Tibial nerve (tissue), 4 donors: ENCODE data around the gene NRBF2.

ENCODE experiments used
- EP300 ChIP-seq, 2 donors: sonication (generic); formaldehyde crosslinking; IDR thresholded peaks; one replicate each; pipeline ENCODE4 v1.6.1; 2017; ENCODE audit warnings: antibody characterized with exemption in 2 of 2, mild to moderate bottlenecking in 1 of 2
- POLR2A ChIP-seq, 2 donors: fragments of 450-650 bp; IDR thresholded peaks; one replicate each; pipeline ENCODE4 v1.6.1; 2017; ENCODE audit warnings: antibody characterized with exemption in 2 of 2, mild to moderate bottlenecking in 2 of 2, moderate library complexity in 2 of 2
- TF ChIP-seq, protein P1 (sequence below), 5 experiments: fragments of 200-600 bp in 3 of 5; fragments of 450-650 bp in 2 of 5; sonication (generic) in 3 of 5; IDR thresholded peaks; one replicate each; pipeline ENCODE4 v1.5.1; 2016 to 2019; ENCODE audit warnings: antibody characterized with exemption in 5 of 5, mild to moderate bottlenecking in 3 of 5, moderate library complexity in 2 of 5

GRCh38 chr10:63200431-63200830, 67.3 kb downstream of the NRBF2 start:
- TF ChIP-seq POLR2A (IDR thresholded peaks at IDR 0.05) (no peak), EP300 (IDR thresholded peaks at IDR 0.05) (no peak)
- TF ChIP-seq, protein P1, sequence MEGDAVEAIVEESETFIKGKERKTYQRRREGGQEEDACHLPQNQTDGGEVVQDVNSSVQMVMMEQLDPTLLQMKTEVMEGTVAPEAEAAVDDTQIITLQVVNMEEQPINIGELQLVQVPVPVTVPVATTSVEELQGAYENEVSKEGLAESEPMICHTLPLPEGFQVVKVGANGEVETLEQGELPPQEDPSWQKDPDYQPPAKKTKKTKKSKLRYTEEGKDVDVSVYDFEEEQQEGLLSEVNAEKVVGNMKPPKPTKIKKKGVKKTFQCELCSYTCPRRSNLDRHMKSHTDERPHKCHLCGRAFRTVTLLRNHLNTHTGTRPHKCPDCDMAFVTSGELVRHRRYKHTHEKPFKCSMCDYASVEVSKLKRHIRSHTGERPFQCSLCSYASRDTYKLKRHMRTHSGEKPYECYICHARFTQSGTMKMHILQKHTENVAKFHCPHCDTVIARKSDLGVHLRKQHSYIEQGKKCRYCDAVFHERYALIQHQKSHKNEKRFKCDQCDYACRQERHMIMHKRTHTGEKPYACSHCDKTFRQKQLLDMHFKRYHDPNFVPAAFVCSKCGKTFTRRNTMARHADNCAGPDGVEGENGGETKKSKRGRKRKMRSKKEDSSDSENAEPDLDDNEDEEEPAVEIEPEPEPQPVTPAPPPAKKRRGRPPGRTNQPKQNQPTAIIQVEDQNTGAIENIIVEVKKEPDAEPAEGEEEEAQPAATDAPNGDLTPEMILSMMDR (IDR thresholded peaks at IDR 0.05) = no peak
